Measurements from ENCODE around the gene PPP2R5B. TPM values are rescaled to one million over a fixed set of nuclear protein-coding genes. Genes with fewer than 3 reads are reported as not detected.
"Not testable (repeated sequence)": the region's sequence is repeated elsewhere in the genome, so short reads cannot be mapped to it uniquely, and the experiment has no call there.

PPP2R5B gene
- total RNA-seq, 4 donors from 2014 or later, result 7.8 to 20.3 (median 12.4) TPM

DNA sequence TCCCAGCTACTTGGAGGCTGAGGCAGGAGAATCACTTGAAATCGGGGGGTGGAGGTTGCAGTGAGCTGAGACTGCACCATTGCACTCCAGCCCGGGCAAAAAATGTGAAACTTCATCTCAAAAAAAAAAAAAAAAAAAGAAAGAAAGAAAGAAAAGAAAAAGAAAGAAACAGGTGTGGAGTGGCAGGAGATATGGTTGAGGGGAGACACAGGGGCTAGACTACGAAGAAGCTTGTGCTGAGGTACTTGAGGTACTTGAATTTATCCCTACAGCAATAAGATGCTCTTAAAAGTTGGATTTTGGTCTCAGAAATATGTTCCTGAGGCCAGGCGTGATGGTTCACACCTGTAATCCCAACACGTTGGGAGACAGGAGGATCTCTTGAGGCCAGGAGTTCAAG, 49.6 kb downstream of the PPP2R5B start:
- ATAC-seq (ENCODE audit: low FRiP score) (no peak), DNase-seq (ENCODE audit: low spot score) (no peak)
- TF ChIP-seq, protein P1, sequence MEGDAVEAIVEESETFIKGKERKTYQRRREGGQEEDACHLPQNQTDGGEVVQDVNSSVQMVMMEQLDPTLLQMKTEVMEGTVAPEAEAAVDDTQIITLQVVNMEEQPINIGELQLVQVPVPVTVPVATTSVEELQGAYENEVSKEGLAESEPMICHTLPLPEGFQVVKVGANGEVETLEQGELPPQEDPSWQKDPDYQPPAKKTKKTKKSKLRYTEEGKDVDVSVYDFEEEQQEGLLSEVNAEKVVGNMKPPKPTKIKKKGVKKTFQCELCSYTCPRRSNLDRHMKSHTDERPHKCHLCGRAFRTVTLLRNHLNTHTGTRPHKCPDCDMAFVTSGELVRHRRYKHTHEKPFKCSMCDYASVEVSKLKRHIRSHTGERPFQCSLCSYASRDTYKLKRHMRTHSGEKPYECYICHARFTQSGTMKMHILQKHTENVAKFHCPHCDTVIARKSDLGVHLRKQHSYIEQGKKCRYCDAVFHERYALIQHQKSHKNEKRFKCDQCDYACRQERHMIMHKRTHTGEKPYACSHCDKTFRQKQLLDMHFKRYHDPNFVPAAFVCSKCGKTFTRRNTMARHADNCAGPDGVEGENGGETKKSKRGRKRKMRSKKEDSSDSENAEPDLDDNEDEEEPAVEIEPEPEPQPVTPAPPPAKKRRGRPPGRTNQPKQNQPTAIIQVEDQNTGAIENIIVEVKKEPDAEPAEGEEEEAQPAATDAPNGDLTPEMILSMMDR (IDR thresholded peaks at IDR 0.05), result no peak

- DNase-seq (ENCODE audit: low spot score) (no peak), ATAC-seq (ENCODE audit: low FRiP score) (no peak)
- TF ChIP-seq, protein P1 (IDR thresholded peaks at IDR 0.05), result no peak
Measured at GRCh38 chr11:64976651-64977050, 52.2 kb downstream of the PPP2R5B start.

DNA sequence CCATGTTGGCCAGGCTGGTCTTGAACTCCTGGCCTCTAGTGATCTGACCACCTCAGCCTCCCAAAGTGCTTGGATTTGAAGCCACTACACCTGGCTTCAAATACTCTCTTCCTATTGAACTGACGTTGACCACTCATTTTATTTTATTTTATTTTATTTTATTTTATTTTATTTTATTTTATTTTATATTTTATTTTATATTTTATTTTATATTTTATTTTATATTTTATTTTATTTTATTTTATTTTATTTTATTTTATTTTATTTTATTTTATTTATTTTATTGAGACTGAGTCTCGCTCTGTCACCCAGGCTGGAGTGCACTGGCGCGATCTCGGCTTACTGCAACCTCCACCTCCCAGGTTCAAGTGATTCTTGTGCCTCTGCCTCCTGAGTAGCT, 58.9 kb downstream of the PPP2R5B start:
- ATAC-seq (ENCODE audit: low FRiP score); DNase-seq (ENCODE audit: low spot score): not testable (repeated sequence)

Small RNAs within 50 kb of the gene (small RNA-seq; reads per million reads assigned to genes)
- gene MIR6749 (not detected), gene MIR6750 (not detected)

Other genes with a start within 250 kb of the PPP2R5B start
- 1 to 10 TPM; 1.5 to 6.3 (median 3.4) TPM for gene NRXN2, start 201.5 kb upstream of the PPP2R5B start, total RNA-seq
- 10 to 100 TPM in 3 of 4 donors, 1 to 10 TPM in 1; 9.3 to 53.1 (median 14.0) TPM for gene RASGRP2, start 180.5 kb upstream of the PPP2R5B start, total RNA-seq
- gene PYGM, start 164.7 kb upstream of the PPP2R5B start, total RNA-seq, result 10 to 100 TPM in 2 of 4 donors, 1 to 10 TPM in 2; 2.1 to 25.9 (median 12.2) TPM
- gene SF1, start 146.1 kb upstream of the PPP2R5B start, total RNA-seq, result 100 to 1,000 TPM; 209 to 411 (median 320) TPM
- gene MAP4K2, start 121.5 kb upstream of the PPP2R5B start, total RNA-seq, result 10 to 100 TPM in 3 of 4 donors, 1 to 10 TPM in 1; 8.5 to 33.3 (median 17.7) TPM
- gene MEN1, start 114.1 kb upstream of the PPP2R5B start, total RNA-seq, result 10 to 100 TPM in 3 of 4 donors, 1 to 10 TPM in 1; 7.3 to 20.2 (median 12.2) TPM
- gene CDC42BPG, start 80.0 kb upstream of the PPP2R5B start, total RNA-seq, result under 1 TPM; 0.19 to 0.48 (median 0.42) TPM
- gene EHD1, start 46.1 kb upstream of the PPP2R5B start, total RNA-seq, result 100 to 1,000 TPM in 2 of 4 donors, 10 to 100 TPM in 2; 66.4 to 226 (median 94.8) TPM
- gene ATG2A, start 7.5 kb upstream of the PPP2R5B start, total RNA-seq, result 10 to 100 TPM; 20.3 to 34.8 (median 22.2) TPM
- not detected for gene GPHA2, start 11.2 kb downstream of the PPP2R5B start, total RNA-seq
- gene MAJIN, start 47.4 kb downstream of the PPP2R5B start, total RNA-seq, result not detected
- gene BATF2, start 72.3 kb downstream of the PPP2R5B start, total RNA-seq, result 1 to 10 TPM in 2 of 4 donors, under 1 TPM in 2; 0.46 to 6.0 (median 1.2) TPM
- gene ARL2, start 89.5 kb downstream of the PPP2R5B start, total RNA-seq, result 100 to 1,000 TPM in 3 of 4 donors, 10 to 100 TPM in 1; 95.1 to 199 (median 160) TPM
- gene SNX15, start 102.8 kb downstream of the PPP2R5B start, total RNA-seq, result 10 to 100 TPM; 14.7 to 28.5 (median 20.0) TPM
- gene SAC3D1, start 116.5 kb downstream of the PPP2R5B start, total RNA-seq, result 10 to 100 TPM in 2 of 4 donors, 1 to 10 TPM in 2; 4.8 to 11.8 (median 10.1) TPM
- gene NAALADL1, start 133.9 kb downstream of the PPP2R5B start, total RNA-seq, result 10 to 100 TPM; 17.0 to 39.1 (median 23.3) TPM
- 1 to 10 TPM in 2 of 4 donors, under 1 TPM in 1, not detected in 1; 0.56 to 2.8 (median 1.4) TPM for gene CDCA5, start 159.4 kb downstream of the PPP2R5B start, total RNA-seq
- 10 to 100 TPM; 21.3 to 44.5 (median 32.6) TPM for gene ZFPL1, start 159.5 kb downstream of the PPP2R5B start, total RNA-seq
- 100 to 1,000 TPM; 151 to 208 (median 192) TPM for gene VPS51, start 171.5 kb downstream of the PPP2R5B start, total RNA-seq
- 100 to 1,000 TPM in 1 of 4 donors, 10 to 100 TPM in 3; 44.8 to 345 (median 88.6) TPM for gene TM7SF2, start 187.2 kb downstream of the PPP2R5B start, total RNA-seq
- 10 to 100 TPM; 12.1 to 18.6 (median 15.3) TPM for gene ZNHIT2, start 193.0 kb downstream of the PPP2R5B start, total RNA-seq
- gene FAU, start 197.4 kb downstream of the PPP2R5B start, total RNA-seq, result 100 to 1,000 TPM; 612 to 842 (median 711) TPM
- 10 to 100 TPM; 37.2 to 47.9 (median 43.2) TPM for gene MRPL49, start 197.6 kb downstream of the PPP2R5B start, total RNA-seq
- 10 to 100 TPM; 47.1 to 58.2 (median 50.5) TPM for gene SYVN1, start 209.8 kb downstream of the PPP2R5B start, total RNA-seq
- not detected for gene SPDYC, start 245.5 kb downstream of the PPP2R5B start, total RNA-seq